ENCODE data around the gene TARBP1.

Gene TARBP1

GRCh38 chr1:234484218-234484617, 5.2 kb upstream of the TARBP1 start:
- DNase-seq = no peak

GRCh38 chr1:234481771-234482170, 2.8 kb upstream of the TARBP1 start:
- DNase-seq = no peak

GRCh38 chr1:234479866-234480265, 887 bp upstream of the TARBP1 start:
- DNase-seq = no peak

GRCh38 chr1:234479310-234479559, 256 bp upstream of the TARBP1 start:
- no peak for DNase-seq

- peak in 1 of 2 experiments; percentile 74 for DNase-seq
These were observed 863 bp downstream of the TARBP1 start for GRCh38 chr1:234478152-234478480.

- DNase-seq = no peak
These were observed 1.4 kb downstream of the TARBP1 start for GRCh38 chr1:234477386-234478151.

GRCh38 chr1:234476172-234476571, 2.8 kb downstream of the TARBP1 start:
- no peak for DNase-seq

- DNase-seq = no peak
These were observed 3.7 kb downstream of the TARBP1 start for GRCh38 chr1:234475167-234475793.

- DNase-seq = no peak
These were observed 4.6 kb downstream of the TARBP1 start for GRCh38 chr1:234474375-234474774.

- no peak for DNase-seq
These were observed 5.9 kb downstream of the TARBP1 start for GRCh38 chr1:234473118-234473517.

GRCh38 chr1:234469376-234469775, 9.6 kb downstream of the TARBP1 start:
- DNase-seq = no peak

- DNase-seq = no peak
These were observed 10.4 kb downstream of the TARBP1 start for GRCh38 chr1:234468580-234468979.

GRCh38 chr1:234467821-234468220, 11.2 kb downstream of the TARBP1 start:
- no peak for DNase-seq

- no peak for DNase-seq
These were observed 12.0 kb downstream of the TARBP1 start for GRCh38 chr1:234466945-234467344.

GRCh38 chr1:234463749-234464148, 15.2 kb downstream of the TARBP1 start:
- no peak for DNase-seq

- DNase-seq = no peak
These were observed 18.3 kb downstream of the TARBP1 start for GRCh38 chr1:234460652-234461051.

GRCh38 chr1:234458352-234459017, 20.5 kb downstream of the TARBP1 start:
- DNase-seq = no peak

- DNase-seq = no peak
These were observed 24.1 kb downstream of the TARBP1 start for GRCh38 chr1:234454926-234455325.

GRCh38 chr1:234452406-234452965, 26.5 kb downstream of the TARBP1 start:
- no peak for DNase-seq

GRCh38 chr1:234440348-234440747, 38.6 kb downstream of the TARBP1 start:
- DNase-seq = no peak

GRCh38 chr1:234438579-234438978, 40.4 kb downstream of the TARBP1 start:
- DNase-seq = no peak

GRCh38 chr1:234437423-234438171, 41.4 kb downstream of the TARBP1 start:
- DNase-seq = no peak

GRCh38 chr1:234435620-234436019, 43.4 kb downstream of the TARBP1 start:
- DNase-seq = no peak

Data from NCI-H526 (cell line).